ENCODE results near the gene PSRC1.

Gene PSRC1

DNA sequence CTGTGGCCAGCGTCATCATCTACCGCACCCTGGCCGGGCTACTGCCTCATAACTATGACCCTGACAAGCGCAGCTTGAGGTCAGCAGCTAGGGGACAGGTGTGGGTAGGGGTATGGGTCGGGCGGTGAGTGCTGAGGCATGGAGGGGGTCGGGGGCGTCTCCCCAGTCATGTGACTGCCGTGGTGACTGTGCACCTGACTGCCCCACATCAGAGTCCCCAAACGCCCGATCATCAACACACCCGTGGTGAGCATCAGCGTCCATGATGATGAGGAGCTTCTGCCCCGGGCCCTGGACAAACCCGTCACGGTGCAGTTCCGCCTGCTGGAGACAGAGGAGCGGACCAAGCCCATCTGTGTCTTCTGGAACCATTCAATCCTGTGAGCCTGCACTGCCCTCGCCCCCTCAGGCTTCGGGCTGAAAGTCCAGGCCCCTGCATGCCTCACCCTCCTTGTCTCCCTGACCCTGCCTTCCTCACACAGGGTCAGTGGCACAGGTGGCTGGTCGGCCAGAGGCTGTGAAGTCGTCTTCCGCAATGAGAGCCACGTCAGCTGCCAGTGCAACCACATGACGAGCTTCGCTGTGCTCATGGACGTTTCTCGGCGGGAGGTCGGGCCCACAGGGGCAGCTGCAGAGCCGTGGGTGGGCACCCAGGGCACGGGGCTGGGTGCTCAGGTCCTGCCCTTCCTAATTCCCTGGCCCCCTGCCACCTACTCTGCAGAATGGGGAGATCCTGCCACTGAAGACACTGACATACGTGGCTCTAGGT lies 13.5 kb downstream of the PSRC1 start:
- no peak overlapping the region for H3K4me3 ChIP-seq (ENCODE audit: control insufficient read depth, low read depth, low read length)
- DNase-seq (ENCODE audit: low read depth), result no peak
- TF ChIP-seq, protein P1, sequence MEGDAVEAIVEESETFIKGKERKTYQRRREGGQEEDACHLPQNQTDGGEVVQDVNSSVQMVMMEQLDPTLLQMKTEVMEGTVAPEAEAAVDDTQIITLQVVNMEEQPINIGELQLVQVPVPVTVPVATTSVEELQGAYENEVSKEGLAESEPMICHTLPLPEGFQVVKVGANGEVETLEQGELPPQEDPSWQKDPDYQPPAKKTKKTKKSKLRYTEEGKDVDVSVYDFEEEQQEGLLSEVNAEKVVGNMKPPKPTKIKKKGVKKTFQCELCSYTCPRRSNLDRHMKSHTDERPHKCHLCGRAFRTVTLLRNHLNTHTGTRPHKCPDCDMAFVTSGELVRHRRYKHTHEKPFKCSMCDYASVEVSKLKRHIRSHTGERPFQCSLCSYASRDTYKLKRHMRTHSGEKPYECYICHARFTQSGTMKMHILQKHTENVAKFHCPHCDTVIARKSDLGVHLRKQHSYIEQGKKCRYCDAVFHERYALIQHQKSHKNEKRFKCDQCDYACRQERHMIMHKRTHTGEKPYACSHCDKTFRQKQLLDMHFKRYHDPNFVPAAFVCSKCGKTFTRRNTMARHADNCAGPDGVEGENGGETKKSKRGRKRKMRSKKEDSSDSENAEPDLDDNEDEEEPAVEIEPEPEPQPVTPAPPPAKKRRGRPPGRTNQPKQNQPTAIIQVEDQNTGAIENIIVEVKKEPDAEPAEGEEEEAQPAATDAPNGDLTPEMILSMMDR (IDR thresholded peaks at IDR 0.05; ENCODE audit: control insufficient read depth, insufficient read depth, low read depth, low read length, missing control alignments), result no peak

DNA sequence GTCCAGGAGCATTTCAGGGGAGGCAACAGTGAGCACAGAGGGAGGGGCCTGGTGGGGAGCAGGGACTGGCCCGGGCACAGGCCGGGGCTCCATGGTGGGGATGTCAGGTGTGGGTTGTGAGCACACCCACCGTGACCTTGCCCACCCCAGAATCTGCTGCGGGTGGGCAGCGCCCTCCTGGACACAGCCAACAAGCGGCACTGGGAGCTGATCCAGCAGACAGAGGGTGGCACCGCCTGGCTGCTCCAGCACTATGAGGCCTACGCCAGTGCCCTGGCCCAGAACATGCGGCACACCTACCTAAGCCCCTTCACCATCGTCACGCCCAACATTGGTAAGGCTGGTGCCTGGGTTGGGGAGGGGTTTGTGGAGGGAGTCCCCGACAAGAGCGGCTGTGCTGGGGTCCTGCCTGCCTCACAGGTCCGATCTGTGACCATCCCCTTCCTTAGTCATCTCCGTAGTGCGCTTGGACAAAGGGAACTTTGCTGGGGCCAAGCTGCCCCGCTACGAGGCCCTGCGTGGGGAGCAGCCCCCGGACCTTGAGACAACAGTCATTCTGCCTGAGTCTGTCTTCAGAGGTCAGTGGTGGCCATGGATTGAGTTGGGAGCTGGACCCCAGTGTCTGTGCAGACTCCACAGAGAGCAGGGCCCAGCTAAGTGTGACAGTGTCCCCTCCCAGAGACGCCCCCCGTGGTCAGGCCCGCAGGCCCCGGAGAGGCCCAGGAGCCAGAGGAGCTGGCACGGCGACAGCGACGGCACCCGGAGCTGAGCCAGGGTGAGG lies 14.3 kb downstream of the PSRC1 start:
- no peak overlapping the region for H3K4me3 ChIP-seq (ENCODE audit: control insufficient read depth, low read depth, low read length)
- TF ChIP-seq, protein P1 (IDR thresholded peaks at IDR 0.05; ENCODE audit: control insufficient read depth, insufficient read depth, low read depth, low read length, missing control alignments), result no peak
- no peak for DNase-seq (ENCODE audit: low read depth)

DNA sequence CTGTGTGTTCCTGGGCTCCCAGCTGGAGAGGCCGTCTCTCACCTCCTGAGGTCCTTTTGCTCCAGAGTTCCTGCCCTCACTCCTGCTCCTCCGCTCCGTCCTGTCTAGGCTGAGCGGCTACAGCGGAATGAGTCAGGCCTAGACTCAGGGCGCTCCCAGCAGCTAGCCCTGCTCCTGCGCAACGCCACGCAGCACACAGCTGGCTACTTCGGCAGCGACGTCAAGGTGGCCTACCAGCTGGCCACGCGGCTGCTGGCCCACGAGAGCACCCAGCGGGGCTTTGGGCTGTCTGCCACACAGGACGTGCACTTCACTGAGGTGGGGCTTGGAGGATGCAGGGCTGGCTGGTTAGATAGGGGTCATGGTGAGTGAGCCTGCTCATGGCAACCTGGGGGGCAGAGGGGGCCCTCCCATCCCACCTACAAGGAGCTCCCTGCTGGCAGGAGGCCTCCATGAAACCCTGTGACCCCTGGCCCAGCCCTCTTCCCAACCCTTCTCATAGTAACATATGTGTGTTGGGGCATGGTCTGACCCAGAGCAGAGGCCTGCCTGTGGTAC lies 15.1 kb downstream of the PSRC1 start:
- DNase-seq (ENCODE audit: low read depth), result no peak
- TF ChIP-seq, protein P1 (IDR thresholded peaks at IDR 0.05; ENCODE audit: control insufficient read depth, insufficient read depth, low read depth, low read length, missing control alignments), result no peak
- no peak overlapping the region for H3K4me3 ChIP-seq (ENCODE audit: control insufficient read depth, low read depth, low read length)

DNA sequence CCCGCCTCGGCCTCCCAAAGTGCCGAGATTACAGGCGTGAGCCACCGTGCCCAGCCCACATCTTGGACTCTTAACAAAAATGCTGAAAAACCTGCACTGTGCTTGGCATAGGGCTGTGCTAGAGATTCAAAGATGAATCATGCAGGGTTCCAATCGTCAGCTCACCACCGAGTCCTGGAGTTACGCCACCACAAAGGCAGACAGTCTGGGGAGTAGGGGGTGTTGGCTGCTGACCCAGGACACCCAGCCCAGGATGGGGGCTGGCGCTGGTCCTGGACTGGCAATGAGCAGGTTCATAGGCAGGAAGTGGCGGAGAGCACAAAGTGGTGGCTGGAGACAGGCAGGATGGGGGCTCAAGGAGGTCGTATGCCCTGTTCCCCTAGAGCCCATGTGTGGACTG lies 16.0 kb downstream of the PSRC1 start:
- TF ChIP-seq, protein P1 (IDR thresholded peaks at IDR 0.05; ENCODE audit: control insufficient read depth, insufficient read depth, low read depth, low read length, missing control alignments), result no peak
- no peak for DNase-seq (ENCODE audit: low read depth)

DNA sequence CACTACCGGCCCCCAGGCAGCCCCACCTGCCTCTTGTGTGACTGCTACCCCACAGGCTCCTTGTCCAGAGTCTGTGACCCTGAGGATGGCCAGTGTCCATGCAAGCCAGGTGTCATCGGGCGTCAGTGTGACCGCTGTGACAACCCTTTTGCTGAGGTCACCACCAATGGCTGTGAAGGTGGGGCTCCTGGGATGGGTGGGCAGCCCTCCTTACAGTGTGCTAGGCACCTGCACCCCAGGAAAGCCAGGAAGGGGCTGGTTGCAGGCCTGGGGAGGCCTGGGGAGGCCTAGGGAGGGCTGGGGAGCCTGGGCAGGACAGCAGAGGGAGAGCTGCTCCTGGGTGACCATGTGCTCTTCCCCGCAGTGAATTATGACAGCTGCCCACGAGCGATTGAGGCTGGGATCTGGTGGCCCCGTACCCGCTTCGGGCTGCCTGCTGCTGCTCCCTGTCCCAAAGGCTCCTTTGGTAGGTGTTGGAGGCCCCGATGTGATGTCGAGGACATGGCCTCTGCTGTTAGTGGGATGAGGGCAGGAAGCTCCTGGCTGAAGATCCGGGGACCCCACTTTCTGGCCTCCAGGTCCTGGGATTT lies 17.1 kb downstream of the PSRC1 start:
- TF ChIP-seq, protein P1 (IDR thresholded peaks at IDR 0.05; ENCODE audit: control insufficient read depth, insufficient read depth, low read depth, low read length, missing control alignments), result no peak
- H3K4me3 ChIP-seq (ENCODE audit: control insufficient read depth, low read depth, low read length), result no peak overlapping the region
- DNase-seq (ENCODE audit: low read depth), result no peak

More for the DNA sequence above, 16.0 kb downstream of the PSRC1 start:
- H3K4me3 ChIP-seq (ENCODE audit: control insufficient read depth, low read depth, low read length), result no peak overlapping the region

DNA sequence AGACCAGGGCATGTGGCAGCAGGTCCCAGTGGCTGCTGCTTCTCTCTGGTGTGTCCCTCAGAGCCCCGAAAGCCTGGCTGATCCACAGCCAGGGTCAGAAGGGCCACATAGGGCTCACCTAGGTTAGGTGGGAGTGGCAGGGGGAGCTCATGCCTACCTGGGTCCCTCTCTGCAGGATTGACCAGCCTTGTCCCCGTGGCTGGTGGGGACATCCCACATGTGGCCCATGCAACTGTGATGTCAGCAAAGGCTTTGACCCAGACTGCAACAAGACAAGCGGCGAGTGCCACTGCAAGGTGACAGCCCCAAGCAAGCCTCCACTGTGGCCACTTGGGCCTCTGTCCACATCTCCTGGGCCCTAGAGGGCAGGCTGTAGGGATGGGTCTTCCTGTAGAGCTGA lies 17.9 kb downstream of the PSRC1 start:
- TF ChIP-seq, protein P1 (IDR thresholded peaks at IDR 0.05; ENCODE audit: control insufficient read depth, insufficient read depth, low read depth, low read length, missing control alignments), result no peak
- no peak overlapping the region for H3K4me3 ChIP-seq (ENCODE audit: control insufficient read depth, low read depth, low read length)
- DNase-seq (ENCODE audit: low read depth), result no peak
